C4-2B (cell line): Measurements from ENCODE around the gene SZT2.

ENCODE experiments used
- H3K27ac ChIP-seq: fragments of 450-650 bp; 2 replicates; pipeline ENCODE4 v1.5.1; 2017
- CTCF ChIP-seq: fragments of 450-650 bp; conservative IDR thresholded peaks from 2 replicates; pipeline ENCODE4 v1.5.1; 2017; ENCODE audit warnings: mild to moderate bottlenecking
- ZFX ChIP-seq: fragments of 450-650 bp; IDR thresholded peaks from 2 replicates; pipeline ENCODE4 v1.6.1; 2017

SZT2 gene

GRCh38 chr1:43432907-43433306 is 43.2 kb downstream of the SZT2 start:
- H3K27ac ChIP-seq, result no peak overlapping the region
- no peak for TF ChIP-seq CTCF
- no peak for TF ChIP-seq ZFX

- TF ChIP-seq CTCF (no peak), ZFX (no peak)
- no peak overlapping the region for H3K27ac ChIP-seq
Measured at GRCh38 chr1:43434256-43434655, 44.6 kb downstream of the SZT2 start.

- H3K27ac ChIP-seq, result no peak overlapping the region
- TF ChIP-seq ZFX, result no peak
- TF ChIP-seq CTCF, result no peak
Measured at GRCh38 chr1:43435146-43436145, 45.7 kb downstream of the SZT2 start.

- TF ChIP-seq CTCF (no peak), ZFX (no peak)
Measured at GRCh38 chr1:43436371-43436770, 46.7 kb downstream of the SZT2 start.

GRCh38 chr1:43437031-43437973 is 47.6 kb downstream of the SZT2 start:
- no peak overlapping the region for H3K27ac ChIP-seq
- TF ChIP-seq CTCF, result no peak
- TF ChIP-seq ZFX, result no peak

More at GRCh38 chr1:43436371-43436770, 46.7 kb downstream of the SZT2 start:
- no peak overlapping the region for H3K27ac ChIP-seq

GRCh38 chr1:43438006-43438405 is 48.3 kb downstream of the SZT2 start:
- no peak overlapping the region for H3K27ac ChIP-seq
- TF ChIP-seq ZFX (no peak), CTCF (no peak)

GRCh38 chr1:43438576-43438952 is 48.9 kb downstream of the SZT2 start:
- H3K27ac ChIP-seq, result no peak overlapping the region
- no peak for TF ChIP-seq CTCF
- no peak for TF ChIP-seq ZFX
